Vagina (tissue), 2 donors: ENCODE measurements around the gene IFT80.

ENCODE experiments used
- POLR2A ChIP-seq, 2 donors: fragments of 450-650 bp; IDR thresholded peaks; one replicate each; pipeline ENCODE4 v1.6.1; 2017; ENCODE audit warnings: antibody characterized with exemption in 2 of 2, mild to moderate bottlenecking in 2 of 2, moderate library complexity in 2 of 2
- TF ChIP-seq, protein P1 (sequence below), 3 experiments: fragments of 450-650 bp in 2 of 3; fragments of 200-600 bp in 1 of 3; sonication (generic) in 1 of 3; IDR thresholded peaks; one replicate each; pipeline ENCODE4 v1.5.1; 2017 to 2019; ENCODE audit warnings: antibody characterized with exemption in 3 of 3, mild to moderate bottlenecking in 2 of 3, moderate library complexity in 2 of 3

DNA sequence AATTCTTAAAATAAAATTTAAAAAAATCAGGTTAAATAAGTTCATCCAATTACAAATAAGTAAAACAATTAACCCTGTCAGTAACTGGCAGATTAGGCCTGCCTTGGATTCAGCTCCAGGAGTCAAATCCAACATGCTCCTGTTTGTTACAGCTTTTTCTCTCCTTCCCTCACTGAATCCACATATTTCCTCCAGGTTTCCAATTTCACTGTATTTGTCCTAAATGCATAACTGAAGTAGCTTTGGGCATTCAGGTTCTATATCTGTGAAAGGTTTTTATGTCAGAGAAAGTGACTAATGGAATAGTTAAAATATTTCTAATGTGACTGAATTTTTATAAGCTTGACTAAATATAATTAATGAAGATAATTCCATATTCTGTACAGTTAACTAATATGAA is 79.7 kb downstream of the IFT80 start:
- TF ChIP-seq, protein P1, sequence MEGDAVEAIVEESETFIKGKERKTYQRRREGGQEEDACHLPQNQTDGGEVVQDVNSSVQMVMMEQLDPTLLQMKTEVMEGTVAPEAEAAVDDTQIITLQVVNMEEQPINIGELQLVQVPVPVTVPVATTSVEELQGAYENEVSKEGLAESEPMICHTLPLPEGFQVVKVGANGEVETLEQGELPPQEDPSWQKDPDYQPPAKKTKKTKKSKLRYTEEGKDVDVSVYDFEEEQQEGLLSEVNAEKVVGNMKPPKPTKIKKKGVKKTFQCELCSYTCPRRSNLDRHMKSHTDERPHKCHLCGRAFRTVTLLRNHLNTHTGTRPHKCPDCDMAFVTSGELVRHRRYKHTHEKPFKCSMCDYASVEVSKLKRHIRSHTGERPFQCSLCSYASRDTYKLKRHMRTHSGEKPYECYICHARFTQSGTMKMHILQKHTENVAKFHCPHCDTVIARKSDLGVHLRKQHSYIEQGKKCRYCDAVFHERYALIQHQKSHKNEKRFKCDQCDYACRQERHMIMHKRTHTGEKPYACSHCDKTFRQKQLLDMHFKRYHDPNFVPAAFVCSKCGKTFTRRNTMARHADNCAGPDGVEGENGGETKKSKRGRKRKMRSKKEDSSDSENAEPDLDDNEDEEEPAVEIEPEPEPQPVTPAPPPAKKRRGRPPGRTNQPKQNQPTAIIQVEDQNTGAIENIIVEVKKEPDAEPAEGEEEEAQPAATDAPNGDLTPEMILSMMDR (IDR thresholded peaks at IDR 0.05), result no peak
- TF ChIP-seq POLR2A (IDR thresholded peaks at IDR 0.05), result no peak
